ENCODE measurements around the gene TFAP2E. TPM values are rescaled to one million over a fixed set of nuclear protein-coding genes. Genes with fewer than 3 reads are reported as not detected.

The TFAP2E gene
- total and polyA plus RNA-seq, 7 donors, result 0.04 to 0.12 (median 0.06) TPM; not detected in 4

DNA sequence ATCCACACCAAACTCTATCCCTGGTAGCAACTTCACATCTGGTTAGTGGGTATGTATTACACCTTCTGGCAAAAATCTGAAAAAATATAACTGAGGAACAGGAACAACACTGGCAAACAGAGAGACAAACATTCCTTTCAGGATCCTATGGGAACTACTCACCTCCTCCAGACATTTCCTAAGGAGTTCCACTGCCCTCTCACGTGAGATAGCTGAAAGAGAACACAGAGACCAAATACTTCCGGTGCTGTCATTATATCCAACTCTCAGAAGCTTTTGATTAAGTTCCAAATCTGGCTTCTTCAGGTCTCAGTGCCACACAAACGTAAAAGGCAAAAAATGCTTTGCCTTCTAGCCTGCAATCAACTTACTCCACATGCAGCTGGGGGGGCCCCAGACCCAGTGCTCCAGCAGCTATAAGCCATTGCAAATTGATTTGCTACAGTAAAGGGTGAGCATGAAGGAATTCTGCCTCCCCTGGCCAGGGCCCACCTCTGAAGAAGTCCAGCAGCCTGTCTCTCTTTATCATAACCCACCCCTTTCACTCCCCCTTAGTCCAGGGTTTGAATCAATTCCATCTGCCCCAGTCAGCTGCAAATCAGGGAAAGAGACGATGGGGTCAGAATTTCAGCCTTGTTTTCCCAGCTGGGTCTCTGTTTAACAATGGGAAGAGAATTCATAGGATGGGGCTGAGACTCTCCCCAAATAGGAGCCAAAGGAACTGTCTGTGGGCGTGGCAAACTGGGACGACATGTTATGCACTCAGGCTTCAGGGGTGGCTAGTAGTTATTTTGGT, 32.2 kb downstream of the TFAP2E start:
- H3K4me3 ChIP-seq, result no peak overlapping the region
- no peaks in the 10 kb centered on the region for H3K4me1 ChIP-seq
- DNase-seq (no peak), ATAC-seq (no peak)
- TF ChIP-seq, protein P1, sequence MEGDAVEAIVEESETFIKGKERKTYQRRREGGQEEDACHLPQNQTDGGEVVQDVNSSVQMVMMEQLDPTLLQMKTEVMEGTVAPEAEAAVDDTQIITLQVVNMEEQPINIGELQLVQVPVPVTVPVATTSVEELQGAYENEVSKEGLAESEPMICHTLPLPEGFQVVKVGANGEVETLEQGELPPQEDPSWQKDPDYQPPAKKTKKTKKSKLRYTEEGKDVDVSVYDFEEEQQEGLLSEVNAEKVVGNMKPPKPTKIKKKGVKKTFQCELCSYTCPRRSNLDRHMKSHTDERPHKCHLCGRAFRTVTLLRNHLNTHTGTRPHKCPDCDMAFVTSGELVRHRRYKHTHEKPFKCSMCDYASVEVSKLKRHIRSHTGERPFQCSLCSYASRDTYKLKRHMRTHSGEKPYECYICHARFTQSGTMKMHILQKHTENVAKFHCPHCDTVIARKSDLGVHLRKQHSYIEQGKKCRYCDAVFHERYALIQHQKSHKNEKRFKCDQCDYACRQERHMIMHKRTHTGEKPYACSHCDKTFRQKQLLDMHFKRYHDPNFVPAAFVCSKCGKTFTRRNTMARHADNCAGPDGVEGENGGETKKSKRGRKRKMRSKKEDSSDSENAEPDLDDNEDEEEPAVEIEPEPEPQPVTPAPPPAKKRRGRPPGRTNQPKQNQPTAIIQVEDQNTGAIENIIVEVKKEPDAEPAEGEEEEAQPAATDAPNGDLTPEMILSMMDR (IDR thresholded peaks at IDR 0.05), result no peak
- intact Hi-C loops (cut with DNase I), result no loop called here
- H3K27ac ChIP-seq, result no peak overlapping the region
- no peaks in the 10 kb centered on the region for H3K27me3 ChIP-seq (ENCODE audit: insufficient read depth in 3 of 3, low read length in 2 of 3)
- peaks cover 18 to 97% of the 10 kb centered on the region in 2 donors for H3K36me3 ChIP-seq (ENCODE audit: insufficient read depth in 1 of 2, low read depth in 1 of 2)
- 53 to 71% (median 56%) methylated on average over 6 of the region's 6 CpGs for WGBS, 3 donors
- H3K9me3 ChIP-seq, result no peaks in the 10 kb centered on the region

DNA sequence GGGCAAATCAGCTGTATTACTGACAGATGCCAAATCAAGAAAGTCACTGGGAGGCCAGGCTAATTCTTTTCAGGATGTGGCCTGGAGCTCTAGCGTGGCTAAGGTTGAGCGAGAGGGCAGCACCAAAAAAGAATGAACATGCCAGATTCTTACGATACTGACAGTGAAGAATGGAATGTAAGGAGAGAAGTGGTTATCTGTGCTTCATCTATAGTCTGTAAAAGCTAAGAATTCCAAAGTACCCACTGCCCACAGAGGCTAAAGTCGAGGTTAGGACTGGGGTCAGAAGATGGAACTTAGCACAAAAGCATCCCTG, 32.7 kb downstream of the TFAP2E start:
- WGBS, 3 donors, result 75 to 78% (median 75%) methylated on average over 4 of the region's 4 CpGs
- no peak overlapping the region for H3K27ac ChIP-seq

DNA sequence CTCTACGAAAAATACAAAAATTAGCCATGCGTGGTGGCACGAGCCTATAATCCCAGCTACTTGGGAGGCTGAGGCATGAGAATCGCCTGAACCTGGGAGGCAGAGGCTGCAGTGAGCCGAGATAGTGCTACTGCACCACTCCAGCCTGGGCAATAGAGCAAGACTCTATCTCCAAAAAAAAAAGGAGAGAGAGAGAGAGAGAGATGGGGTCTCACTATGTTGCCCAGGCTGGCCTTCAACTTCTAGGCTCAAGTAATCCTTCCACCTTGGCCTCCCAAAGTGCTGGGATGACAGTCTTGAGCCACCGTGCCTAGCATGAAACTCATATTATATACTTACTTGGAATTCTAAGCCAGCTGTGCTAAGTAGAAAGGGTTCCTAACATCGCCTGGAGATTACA, 38.5 kb downstream of the TFAP2E start:
- Histone ChIP-seq H3K4me3 (no peak overlapping the region), H3K9me3 (no peaks in the 10 kb centered on the region), H3K27ac (no peak overlapping the region), H3K27me3 (ENCODE audit: insufficient read depth in 3 of 3, low read length in 2 of 3) (no peaks in the 10 kb centered on the region), H3K4me1 (no peaks in the 10 kb centered on the region), H3K36me3 (ENCODE audit: insufficient read depth in 1 of 2, low read depth in 1 of 2) (peaks cover 7 to 98% of the 10 kb centered on the region in 2 donors)
- DNase-seq (no peak), ATAC-seq (no peak)
- TF ChIP-seq, protein P1 (IDR thresholded peaks at IDR 0.05), result no peak
- WGBS, 3 donors, result 90 to 97% (median 93%) methylated on average over 7 of the region's 7 CpGs
- intact Hi-C loops (cut with DNase I), result no loop called here

More for the DNA sequence above, 32.7 kb downstream of the TFAP2E start:
- intact Hi-C loops (cut with DNase I), result no loop called here
- ATAC-seq, result no peak
- H3K36me3 ChIP-seq (ENCODE audit: insufficient read depth in 1 of 2, low read depth in 1 of 2), result peaks cover 18 to 97% of the 10 kb centered on the region in 2 donors
- H3K9me3 ChIP-seq, result no peaks in the 10 kb centered on the region
- H3K27me3 ChIP-seq (ENCODE audit: insufficient read depth in 3 of 3, low read length in 2 of 3), result no peaks in the 10 kb centered on the region
- no peak overlapping the region for H3K4me3 ChIP-seq
- TF ChIP-seq, protein P1 (IDR thresholded peaks at IDR 0.05), result no peak
- DNase-seq, result no peak
- no peaks in the 10 kb centered on the region for H3K4me1 ChIP-seq

DNA sequence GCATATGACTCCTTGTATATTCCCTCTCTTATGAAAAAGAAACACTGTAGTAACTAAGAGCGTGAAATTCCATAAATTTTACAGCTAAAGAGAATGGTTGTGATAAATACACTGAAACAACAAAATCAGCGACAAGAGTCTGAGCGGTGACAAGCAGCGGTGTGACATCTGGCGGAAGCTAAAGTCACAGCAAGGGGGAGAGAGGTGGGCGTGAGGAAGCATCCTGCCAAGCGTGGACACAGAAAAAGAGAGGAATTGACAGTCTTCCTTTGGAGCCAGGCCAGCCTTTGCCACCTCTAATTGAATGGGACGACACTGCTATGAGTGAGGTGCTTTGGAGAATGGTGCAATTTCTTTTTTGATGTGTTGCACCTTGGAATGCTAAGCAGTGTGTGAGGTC, 42.3 kb downstream of the TFAP2E start:
- H3K9me3 ChIP-seq, result no peaks in the 10 kb centered on the region
- no peak overlapping the region for H3K4me3 ChIP-seq
- no peak for DNase-seq
- WGBS, 3 donors, result 80 to 86% (median 86%) methylated on average over 8 of the region's 8 CpGs
- H3K27me3 ChIP-seq (ENCODE audit: insufficient read depth in 3 of 3, low read length in 2 of 3), result no peaks in the 10 kb centered on the region
- intact Hi-C loops (cut with DNase I), result no loop called here
- H3K36me3 ChIP-seq (ENCODE audit: insufficient read depth in 1 of 2, low read depth in 1 of 2), result peaks cover 0 to 93% of the 10 kb centered on the region in 2 donors
- TF ChIP-seq, protein P1 (IDR thresholded peaks at IDR 0.05), result no peak
- H3K27ac ChIP-seq, result no peak overlapping the region
- ATAC-seq, result no peak
- H3K4me1 ChIP-seq, result no peaks in the 10 kb centered on the region
